Smooth muscle cell (in vitro differentiated cells): ENCODE results near the gene FTCDNL1. TPM values are rescaled to one million over a fixed set of nuclear protein-coding genes. Genes with fewer than 3 reads are reported as not detected.

Source experiments
- DNase-seq: peaks from one replicate; lab custom pipeline; 2025; ENCODE audit not compliant: unreplicated experiment; lab: John Stamatoyannopoulos, UW
- H2AFZ ChIP-seq: fragments of 200-600 bp; sonication (generic); 2 replicates; pipeline ENCODE4 v1.6.0; 2016; ENCODE audit warnings: antibody characterized with exemption, low read depth, mild to moderate bottlenecking
- H3F3A ChIP-seq: fragments of 200-600 bp; sonication (generic); 2 replicates; pipeline ENCODE4 v1.6.0; 2017; ENCODE audit warnings: antibody characterized with exemption, low read depth
- H3K27ac ChIP-seq: fragments of 200-600 bp; sonication (generic); 2 replicates; pipeline ENCODE4 v1.5.1; 2016; ENCODE audit warnings: low read depth, mild to moderate bottlenecking
- H3K27me3 ChIP-seq: fragments of 200-600 bp; sonication (generic); 2 replicates; pipeline ENCODE4 v1.6.1; 2016; ENCODE audit warnings: low read depth, mild to moderate bottlenecking
- H3K36me3 ChIP-seq: fragments of 200-600 bp; sonication (generic); 2 replicates; pipeline ENCODE4 v1.5.1; 2016; ENCODE audit warnings: low read depth
- H3K4me1 ChIP-seq: fragments of 200-600 bp; sonication (generic); 2 replicates; pipeline ENCODE4 v1.5.1; 2016; ENCODE audit warnings: low read depth
- H3K4me2 ChIP-seq: fragments of 200-600 bp; sonication (generic); 2 replicates; pipeline ENCODE4 v1.6.0; 2016; ENCODE audit warnings: mild to moderate bottlenecking
- H3K4me3 ChIP-seq: fragments of 200-600 bp; sonication (generic); 2 replicates; pipeline ENCODE4 v1.5.1; 2016; ENCODE audit warnings: mild to moderate bottlenecking
- H3K79me2 ChIP-seq: fragments of 200-600 bp; sonication (generic); 2 replicates; pipeline ENCODE4 v1.6.0; 2016; ENCODE audit warnings: low read depth, mild to moderate bottlenecking
- H3K9ac ChIP-seq: fragments of 200-600 bp; sonication (generic); 2 replicates; pipeline ENCODE4 v1.6.0; 2016; ENCODE audit warnings: low read depth
- H3K9me3 ChIP-seq: fragments of 200-600 bp; sonication (generic); replicated peaks from 2 replicates; pipeline ENCODE4 v1.5.1; 2016; ENCODE audit warnings: low read depth
- H4K20me1 ChIP-seq: fragments of 200-600 bp; sonication (generic); 2 replicates; pipeline ENCODE4 v1.6.0; 2016; ENCODE audit warnings: low read depth
- CTCF ChIP-seq: fragments of 200-600 bp; sonication (generic); IDR thresholded peaks from 2 replicates; pipeline ENCODE4 v1.5.1; 2017; ENCODE audit warnings: borderline replicate concordance, mild to moderate bottlenecking, antibody characterized with exemption; ENCODE audit not compliant: insufficient read depth, poor library complexity, severe bottlenecking
- WGBS: methylation state at CpG from one replicate; pipeline ENCODE4 v1.1.7; 2016; ENCODE audit warnings: low lambda C conversion rate; 5-methylcytosine and 5-hydroxymethylcytosine counted together
- polyA plus RNA-seq: library from polyadenylated mRNA; unstranded; fragments of >200 nt; fragmentation: Nextera tagmentation; extraction: Ambion mirVana; gene quantifications from 2 replicates; pipeline ENCODE4 v1.2.1, GENCODE V29; 2016
- total RNA-seq: library from RNA; depleted of rRNA; stranded (reverse); fragments of >200 nt; gene quantifications from 2 replicates; pipeline ENCODE4 v1.2.3, GENCODE V29; 2014

FTCDNL1 gene
- total and polyA plus RNA-seq, 2 experiments from 2014 or later = 0.66 TPM; not detected in 1

DNA sequence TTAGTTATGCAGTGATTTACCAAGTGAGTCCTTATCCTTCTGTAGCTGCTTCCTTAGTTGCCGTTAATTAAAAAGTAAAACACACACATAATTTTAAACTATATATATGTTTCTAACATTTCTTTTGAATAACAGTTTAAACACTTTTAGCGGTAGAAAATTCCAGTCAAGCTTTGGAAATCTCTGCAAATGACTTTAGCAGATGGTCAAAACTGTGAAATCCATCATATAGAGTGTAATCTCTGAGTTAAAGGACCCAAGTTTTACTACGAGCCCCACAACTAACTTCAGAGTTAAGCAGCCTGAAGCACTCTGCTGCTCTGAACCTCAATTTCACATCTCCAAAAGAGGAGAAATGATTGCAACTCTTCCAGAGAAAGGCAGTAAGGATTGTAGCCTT is 96.2 kb downstream of the FTCDNL1 start:
- H3K4me3 ChIP-seq = no peak overlapping the region
- WGBS = 99% methylated on average over 3 of the region's 3 CpGs
- H3K4me2 ChIP-seq = no peak overlapping the region
- no peak overlapping the region for H3K27ac ChIP-seq
- H3K9me3 ChIP-seq = no peaks in the 10 kb centered on the region
- H3K27me3 ChIP-seq = peaks cover 6% of the 10 kb centered on the region
- H4K20me1 ChIP-seq = no peaks in the 10 kb centered on the region
- H3K36me3 ChIP-seq = no peaks in the 10 kb centered on the region
- DNase-seq = no peak
- peaks cover 3% of the 10 kb centered on the region for H3K4me1 ChIP-seq
- no peak overlapping the region for H3K9ac ChIP-seq
- no peak for TF ChIP-seq CTCF
- no peak overlapping the region for H2AFZ ChIP-seq
- H3F3A ChIP-seq = no peaks in the 10 kb centered on the region
- H3K79me2 ChIP-seq = no peaks in the 10 kb centered on the region

GRCh38 chr2:199751492-199752120 is 99.4 kb downstream of the FTCDNL1 start:
- H3K4me3 ChIP-seq = no peak overlapping the region
- TF ChIP-seq CTCF = no peak
- no peaks in the 10 kb centered on the region for H3K9me3 ChIP-seq
- H2AFZ ChIP-seq = no peak overlapping the region
- 69% methylated on average over 8 of the region's 8 CpGs for WGBS
- H3K79me2 ChIP-seq = no peaks in the 10 kb centered on the region
- H3K4me1 ChIP-seq = peaks cover 3% of the 10 kb centered on the region
- H3K9ac ChIP-seq = no peak overlapping the region
- H3F3A ChIP-seq = no peaks in the 10 kb centered on the region
- H3K36me3 ChIP-seq = no peaks in the 10 kb centered on the region
- peaks cover 6% of the 10 kb centered on the region for H3K27me3 ChIP-seq
- H4K20me1 ChIP-seq = no peaks in the 10 kb centered on the region
- no peak for DNase-seq
- no peak overlapping the region for H3K27ac ChIP-seq
- H3K4me2 ChIP-seq = no peak overlapping the region

DNA sequence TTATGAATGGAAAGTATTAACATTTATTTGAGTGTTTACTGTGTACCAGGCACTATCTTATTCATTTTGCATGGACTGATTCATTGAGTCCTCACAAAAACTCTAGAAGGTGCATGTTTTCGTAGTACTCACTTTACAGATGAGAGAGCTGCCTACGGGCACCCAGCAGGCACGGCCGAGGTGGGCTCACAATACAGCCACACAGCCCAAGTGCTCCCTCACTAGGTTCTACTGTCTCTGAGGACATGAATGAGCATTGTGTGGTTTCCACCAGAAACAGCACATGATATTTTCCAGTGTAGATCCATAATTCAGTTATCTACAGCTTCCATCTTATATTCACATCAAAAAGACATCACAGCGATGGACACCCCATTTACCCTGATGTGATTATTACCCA is 101.4 kb downstream of the FTCDNL1 start:
- H3K4me3 ChIP-seq = no peak overlapping the region
- no peaks in the 10 kb centered on the region for H4K20me1 ChIP-seq
- no peak overlapping the region for H3K27ac ChIP-seq
- peaks cover 3% of the 10 kb centered on the region for H3K4me1 ChIP-seq
- no peak overlapping the region for H2AFZ ChIP-seq
- H3K27me3 ChIP-seq = no peaks in the 10 kb centered on the region
- TF ChIP-seq CTCF = no peak
- H3K9ac ChIP-seq = no peak overlapping the region
- no peak overlapping the region for H3K4me2 ChIP-seq
- H3K79me2 ChIP-seq = no peaks in the 10 kb centered on the region
- H3K9me3 ChIP-seq = no peaks in the 10 kb centered on the region
- DNase-seq = no peak
- WGBS = 95% methylated on average over 5 of the region's 5 CpGs
- no peaks in the 10 kb centered on the region for H3K36me3 ChIP-seq
- H3F3A ChIP-seq = no peaks in the 10 kb centered on the region

- H3K27me3 ChIP-seq = peaks cover 4% of the 10 kb centered on the region
- no peaks in the 10 kb centered on the region for H3K79me2 ChIP-seq
- WGBS = 78% methylated on average over 11 of the region's 11 CpGs
- H3K4me1 ChIP-seq = peaks cover 9% of the 10 kb centered on the region
- no peak overlapping the region for H3K4me2 ChIP-seq
- no peaks in the 10 kb centered on the region for H3K9me3 ChIP-seq
- no peak for TF ChIP-seq CTCF
- H3K4me3 ChIP-seq = no peak overlapping the region
- no peaks in the 10 kb centered on the region for H3K36me3 ChIP-seq
- no peak overlapping the region for H3K27ac ChIP-seq
- no peak for DNase-seq
- H3F3A ChIP-seq = no peaks in the 10 kb centered on the region
- no peaks in the 10 kb centered on the region for H4K20me1 ChIP-seq
- no peak overlapping the region for H3K9ac ChIP-seq
- no peak overlapping the region for H2AFZ ChIP-seq
Observed at GRCh38 chr2:199744724-199745123, 106.3 kb downstream of the FTCDNL1 start.
